Measurements from ENCODE around the gene RECK. TPM values are rescaled to one million over a fixed set of nuclear protein-coding genes. Genes with fewer than 3 reads are reported as not detected.

RECK gene
- total RNA-seq, 1 experiment from 2014 or later: 10.3 TPM

DNA sequence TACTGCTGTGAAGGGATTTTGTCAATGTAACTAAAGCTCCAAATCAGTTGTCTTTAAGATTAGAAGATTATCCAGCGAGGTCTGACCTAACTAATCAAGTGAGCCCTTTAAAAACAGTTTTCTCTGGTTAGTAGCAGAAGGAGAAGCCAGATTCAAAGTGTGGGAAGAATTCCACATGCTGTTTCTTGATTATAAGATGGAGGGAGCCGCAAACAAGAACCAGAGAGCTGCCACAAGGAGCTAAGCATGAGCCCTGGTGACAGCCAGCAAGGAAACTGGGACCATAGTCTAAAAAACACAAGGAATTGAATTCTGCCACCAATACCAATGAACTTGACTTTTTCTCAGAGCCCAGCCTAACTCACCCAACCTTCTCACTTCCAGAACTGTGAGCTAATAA, 41.8 kb upstream of the RECK start:
- Histone ChIP-seq H3K9ac (ENCODE audit: extremely low read depth, insufficient read length, low read length) (no peak overlapping the region), H4K20me1 (ENCODE audit: control insufficient read depth, insufficient read depth, insufficient read length) (no peaks in the 10 kb centered on the region), H4K91ac (ENCODE audit: insufficient read length, low read depth, low read length) (no peak overlapping the region), H3T11ph (ENCODE audit: low read length) (no peak overlapping the region), H2BK120ac (ENCODE audit: low read depth, low read length, poor library complexity, severe bottlenecking) (no peak overlapping the region), H3K14ac (ENCODE audit: insufficient read depth, low read length) (no peak overlapping the region), H3K27me3 (ENCODE audit: insufficient read depth, low read length) (no peaks in the 10 kb centered on the region), H3K4ac (ENCODE audit: low read depth, low read length) (no peak overlapping the region), H2BK5ac (ENCODE audit: insufficient read length, low read length) (no peak overlapping the region), H3K27ac (ENCODE audit: insufficient read length, low read depth, low read length) (no peak overlapping the region), H3K4me1 (ENCODE audit: insufficient read depth, low read length) (0 out of 2 replicates have a peak, but pooled peaks cover 1% of the 10 kb centered on the region), H2BK12ac (ENCODE audit: insufficient read length, low read depth, low read length) (no peak overlapping the region), H3K9me3 (ENCODE audit: control insufficient read depth, low read depth, low read length) (peaks cover 4% of the 10 kb centered on the region), H2BK20ac (ENCODE audit: low read depth, low read length, poor library complexity, severe bottlenecking) (no peak overlapping the region), H2AFZ (ENCODE audit: low read length) (no peak overlapping the region), H3K23ac (ENCODE audit: insufficient read length, low read depth, low read length) (no peak overlapping the region), H2BK15ac (ENCODE audit: low read depth, low read length) (no peak overlapping the region), H2AK5ac (ENCODE audit: insufficient read length, low read length) (no peak overlapping the region), H4K5ac (ENCODE audit: insufficient read length, low read depth, low read length) (no peak overlapping the region), H3K79me1 (ENCODE audit: insufficient read depth, low read depth, low read length, poor library complexity, severe bottlenecking) (no peaks in the 10 kb centered on the region), H3K56ac (ENCODE audit: insufficient read length, low read depth, low read length) (no peak overlapping the region), H3K23me2 (ENCODE audit: insufficient read length, low read depth, low read length, poor library complexity, severe bottlenecking) (no peaks in the 10 kb centered on the region), H3K79me2 (ENCODE audit: insufficient read depth, low read length) (no peaks in the 10 kb centered on the region), H3K4me2 (ENCODE audit: insufficient read depth, insufficient read length, low read length) (no peak overlapping the region), H4K8ac (replicated peaks; ENCODE audit: insufficient read length, low read depth, low read length) (no peak overlapping the region), H3K18ac (ENCODE audit: insufficient read length, low read depth, low read length) (no peak overlapping the region)
- peaks cover 0 to 8% of the 10 kb centered on the region in 2 experiments; a peak in 2 of 4 replicates for H3K4me1 Mint-ChIP-seq
- H3K4me3 Mint-ChIP-seq: no peak overlapping the region
- no peak for DNase-seq
- no CpG with 5 or more reads among the region's 2 CpGs for WGBS (ENCODE audit: extremely low coverage, insufficient read length, low lambda C conversion rate)
- H3K27me3 Mint-ChIP-seq (ENCODE audit: low read depth): peaks cover 25% of the 10 kb centered on the region
- no peak overlapping the region for H3K27ac Mint-ChIP-seq
- H3K9me3 Mint-ChIP-seq: peaks cover 9 to 17% of the 10 kb centered on the region in 2 experiments
- 0 out of 7 replicates have a peak, but pooled peaks cover 0 to 4% (median 0%) of the 10 kb centered on the region in 3 experiments for H3K36me3 Mint-ChIP-seq (ENCODE audit: insufficient read depth in 1 of 3, low read depth in 3 of 3)
- TF ChIP-seq, protein P1, sequence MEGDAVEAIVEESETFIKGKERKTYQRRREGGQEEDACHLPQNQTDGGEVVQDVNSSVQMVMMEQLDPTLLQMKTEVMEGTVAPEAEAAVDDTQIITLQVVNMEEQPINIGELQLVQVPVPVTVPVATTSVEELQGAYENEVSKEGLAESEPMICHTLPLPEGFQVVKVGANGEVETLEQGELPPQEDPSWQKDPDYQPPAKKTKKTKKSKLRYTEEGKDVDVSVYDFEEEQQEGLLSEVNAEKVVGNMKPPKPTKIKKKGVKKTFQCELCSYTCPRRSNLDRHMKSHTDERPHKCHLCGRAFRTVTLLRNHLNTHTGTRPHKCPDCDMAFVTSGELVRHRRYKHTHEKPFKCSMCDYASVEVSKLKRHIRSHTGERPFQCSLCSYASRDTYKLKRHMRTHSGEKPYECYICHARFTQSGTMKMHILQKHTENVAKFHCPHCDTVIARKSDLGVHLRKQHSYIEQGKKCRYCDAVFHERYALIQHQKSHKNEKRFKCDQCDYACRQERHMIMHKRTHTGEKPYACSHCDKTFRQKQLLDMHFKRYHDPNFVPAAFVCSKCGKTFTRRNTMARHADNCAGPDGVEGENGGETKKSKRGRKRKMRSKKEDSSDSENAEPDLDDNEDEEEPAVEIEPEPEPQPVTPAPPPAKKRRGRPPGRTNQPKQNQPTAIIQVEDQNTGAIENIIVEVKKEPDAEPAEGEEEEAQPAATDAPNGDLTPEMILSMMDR (conservative IDR thresholded peaks at IDR 0.05): no peak

All from H9 (cell line).